Muscle layer of colon (tissue), 2 donors: ENCODE data around the gene ELL2.

Experiments
- H3K27ac ChIP-seq: one replicate; pipeline ENCODE4 v1.7.0; 2013; ENCODE audit warnings: low read depth, mild to moderate bottlenecking, low read length, moderate library complexity
- H3K27me3 ChIP-seq, 2 donors: one replicate each; pipeline ENCODE4 v1.7.0; 2013; ENCODE audit warnings: low read length in 2 of 2, mild to moderate bottlenecking in 2 of 2; ENCODE audit not compliant: insufficient read depth in 2 of 2, control insufficient read depth in 1 of 2
- H3K36me3 ChIP-seq: one replicate; pipeline ENCODE4 v1.7.0; 2013; ENCODE audit warnings: mild to moderate bottlenecking, low read length; ENCODE audit not compliant: insufficient read depth
- H3K4me1 ChIP-seq: one replicate; pipeline ENCODE4 v1.7.0; 2013; ENCODE audit warnings: mild to moderate bottlenecking, low read length; ENCODE audit not compliant: insufficient read depth
- H3K4me3 ChIP-seq, 2 donors: one replicate each; pipeline ENCODE4 v1.7.0; 2013; ENCODE audit warnings: low read length in 2 of 2, low read depth in 1 of 2, mild to moderate bottlenecking in 1 of 2, moderate library complexity in 1 of 2
- H3K9ac ChIP-seq: one replicate; pipeline ENCODE4 v1.7.0; 2013; ENCODE audit warnings: low read length
- H3K9me3 ChIP-seq: one replicate; pipeline ENCODE4 v1.7.0; 2013; ENCODE audit warnings: mild to moderate bottlenecking, low read length
- donor health status: abdominal sarcoma.
- donor health status: Adenocarcinoma of cecum.

The ELL2 gene

DNA sequence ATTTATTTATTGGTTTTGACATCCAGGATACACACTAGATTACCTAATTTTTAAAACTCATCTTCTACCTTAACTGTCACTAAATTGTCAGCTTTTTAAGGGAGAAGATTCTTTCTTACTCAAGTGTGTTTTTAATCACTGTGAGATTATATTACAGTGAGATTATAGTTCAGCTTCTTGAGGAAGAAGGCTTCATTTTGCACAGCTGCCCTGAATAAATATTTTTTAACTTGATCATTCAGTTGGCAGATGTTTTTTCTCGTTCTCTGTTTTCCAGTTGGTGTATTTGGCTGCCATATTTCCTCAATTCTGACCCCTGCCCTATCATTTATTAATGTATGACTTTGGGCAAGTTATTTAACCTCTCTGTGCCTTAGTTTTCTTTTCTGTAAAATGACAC lies 15.0 kb upstream of the ELL2 start:
- Histone ChIP-seq H3K27ac (no peak overlapping the region), H3K9ac (no peak overlapping the region), H3K36me3 (no peaks in the 10 kb centered on the region), H3K4me1 (no peaks in the 10 kb centered on the region), H3K9me3 (no peaks in the 10 kb centered on the region), H3K4me3 (no peak overlapping the region), H3K27me3 (no peaks in the 10 kb centered on the region)

DNA sequence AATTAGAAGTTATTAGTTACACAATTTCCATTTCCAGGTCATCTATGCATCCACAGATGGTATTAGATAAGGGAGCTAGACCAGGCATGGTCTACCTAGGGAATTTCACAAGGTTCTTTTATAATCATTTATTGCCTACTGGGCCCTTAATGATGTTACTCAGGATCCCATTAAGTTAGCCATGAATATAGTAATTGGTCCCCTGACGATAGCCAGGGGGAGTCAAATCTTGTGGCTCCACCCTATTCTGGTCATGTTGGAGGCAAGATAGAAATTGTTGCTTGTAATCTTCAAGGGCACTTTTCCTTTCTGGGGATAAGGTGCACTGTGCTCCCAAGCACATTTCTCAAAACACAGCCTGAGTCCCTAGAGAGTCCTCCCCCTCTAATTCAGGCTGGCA lies 14.1 kb upstream of the ELL2 start:
- Histone ChIP-seq H3K27me3 (no peaks in the 10 kb centered on the region), H3K9me3 (no peaks in the 10 kb centered on the region), H3K27ac (no peak overlapping the region), H3K36me3 (no peaks in the 10 kb centered on the region), H3K9ac (no peak overlapping the region), H3K4me1 (no peaks in the 10 kb centered on the region), H3K4me3 (no peak overlapping the region)

DNA sequence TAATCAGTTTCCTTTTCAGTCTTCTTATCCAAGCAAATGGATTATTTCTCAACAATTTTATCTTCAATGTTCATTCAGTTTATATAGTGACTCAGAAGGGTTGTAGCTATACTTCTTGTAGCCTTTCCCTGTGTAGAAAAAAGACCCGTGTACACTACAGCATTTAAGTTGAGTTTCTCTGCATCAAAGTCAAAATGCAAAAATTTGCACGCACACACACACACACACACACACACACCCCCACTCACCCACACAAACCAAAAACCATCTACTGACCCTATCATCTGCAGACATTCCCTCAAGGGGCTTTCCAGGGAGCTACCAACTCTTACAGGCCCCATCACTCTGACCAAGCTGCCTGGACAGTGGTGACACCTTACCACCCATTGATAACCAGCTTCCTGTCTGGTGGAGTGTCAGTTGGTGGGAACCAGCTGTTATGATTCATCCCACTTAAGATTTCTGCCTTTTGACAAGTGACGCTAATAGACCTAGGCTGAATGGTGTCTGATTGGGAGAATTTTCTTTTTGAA lies 12.2 kb upstream of the ELL2 start:
- Histone ChIP-seq H3K9me3 (no peaks in the 10 kb centered on the region), H3K27ac (no peak overlapping the region), H3K9ac (no peak overlapping the region), H3K27me3 (no peaks in the 10 kb centered on the region), H3K4me1 (no peaks in the 10 kb centered on the region), H3K36me3 (no peaks in the 10 kb centered on the region), H3K4me3 (no peak overlapping the region)

DNA sequence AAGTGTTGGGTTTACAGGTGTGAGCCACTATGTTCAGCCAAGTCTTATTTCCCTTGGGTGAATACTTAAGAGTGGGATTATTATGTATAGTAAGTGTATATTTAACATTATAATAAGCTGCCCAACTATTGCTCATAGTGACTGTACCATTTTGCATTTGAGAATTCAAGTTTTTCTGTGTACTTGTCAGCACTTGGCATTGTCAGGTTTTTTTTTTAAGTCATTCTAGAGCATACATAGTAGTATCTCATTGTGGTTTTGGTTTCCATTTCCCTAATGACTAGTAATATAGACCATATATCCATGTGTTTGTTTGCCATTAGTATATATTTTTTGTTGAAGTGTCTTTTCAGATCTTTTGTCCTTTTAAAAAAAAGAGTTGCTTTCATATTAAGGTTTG lies 10.5 kb upstream of the ELL2 start:
- H3K4me3 ChIP-seq = no peak overlapping the region
- H3K9ac ChIP-seq = no peak overlapping the region
- no peaks in the 10 kb centered on the region for H3K36me3 ChIP-seq
- H3K27ac ChIP-seq = no peak overlapping the region
- H3K4me1 ChIP-seq = no peaks in the 10 kb centered on the region
- H3K9me3 ChIP-seq = no peaks in the 10 kb centered on the region
- no peaks in the 10 kb centered on the region for H3K27me3 ChIP-seq

DNA sequence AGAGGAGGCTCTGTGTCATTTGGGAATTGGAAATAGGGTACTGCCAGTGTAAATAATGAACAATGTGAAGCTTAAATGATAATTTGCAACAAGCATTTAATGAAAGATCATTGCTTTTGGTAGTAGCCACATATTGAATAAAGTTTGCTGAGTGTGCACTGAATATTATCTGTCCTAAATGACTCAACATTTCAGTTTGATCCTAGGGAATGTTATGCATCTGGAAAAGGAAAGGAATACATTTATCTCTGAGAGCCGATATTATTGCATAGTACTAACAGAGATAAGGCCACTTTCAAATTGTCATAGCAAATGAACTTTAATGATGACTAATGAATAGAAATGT lies 8.7 kb upstream of the ELL2 start:
- Histone ChIP-seq H3K36me3 (no peaks in the 10 kb centered on the region), H3K4me1 (no peaks in the 10 kb centered on the region), H3K4me3 (no peak overlapping the region)

DNA sequence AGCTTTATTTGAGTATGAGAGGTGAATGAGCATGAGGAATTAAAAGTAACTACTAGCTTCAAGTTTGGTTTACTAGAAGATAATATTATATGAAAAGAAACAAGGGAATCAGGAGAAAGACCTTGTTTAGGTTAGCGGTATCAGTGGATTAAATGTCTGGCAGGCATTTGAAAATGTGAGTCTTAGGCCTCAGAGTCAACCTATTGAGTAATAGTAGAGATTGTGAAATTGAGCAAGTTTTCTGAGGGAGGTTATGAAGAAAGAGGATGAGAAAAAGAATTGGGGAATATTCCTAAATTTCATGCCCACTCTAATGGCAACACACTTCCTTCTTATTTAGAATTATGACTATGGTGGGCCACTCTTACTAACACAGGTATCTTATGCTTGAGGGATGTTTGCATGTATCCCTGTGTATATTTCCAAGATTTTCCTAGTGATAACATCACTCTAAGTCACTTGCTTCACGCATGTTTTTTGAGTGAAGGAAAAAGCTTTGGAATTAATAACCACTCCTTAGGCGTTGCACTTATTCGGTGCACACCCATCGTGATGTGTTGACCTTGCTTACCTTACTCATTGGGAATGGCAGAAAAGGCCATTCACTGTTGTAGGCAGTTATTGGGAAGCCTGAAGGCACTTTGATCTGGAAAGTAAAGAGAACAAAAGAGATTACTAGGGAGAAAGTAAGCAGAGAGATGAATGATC lies 8.2 kb upstream of the ELL2 start:
- H3K27ac ChIP-seq = no peak overlapping the region
- H3K4me3 ChIP-seq = no peak overlapping the region
- no peaks in the 10 kb centered on the region for H3K27me3 ChIP-seq
- H3K9me3 ChIP-seq = no peaks in the 10 kb centered on the region
- no peaks in the 10 kb centered on the region for H3K36me3 ChIP-seq
- H3K9ac ChIP-seq = no peak overlapping the region
- no peaks in the 10 kb centered on the region for H3K4me1 ChIP-seq

More for the DNA sequence above, 8.7 kb upstream of the ELL2 start:
- Histone ChIP-seq H3K9me3 (no peaks in the 10 kb centered on the region), H3K27ac (no peak overlapping the region), H3K27me3 (no peaks in the 10 kb centered on the region), H3K9ac (no peak overlapping the region)

DNA sequence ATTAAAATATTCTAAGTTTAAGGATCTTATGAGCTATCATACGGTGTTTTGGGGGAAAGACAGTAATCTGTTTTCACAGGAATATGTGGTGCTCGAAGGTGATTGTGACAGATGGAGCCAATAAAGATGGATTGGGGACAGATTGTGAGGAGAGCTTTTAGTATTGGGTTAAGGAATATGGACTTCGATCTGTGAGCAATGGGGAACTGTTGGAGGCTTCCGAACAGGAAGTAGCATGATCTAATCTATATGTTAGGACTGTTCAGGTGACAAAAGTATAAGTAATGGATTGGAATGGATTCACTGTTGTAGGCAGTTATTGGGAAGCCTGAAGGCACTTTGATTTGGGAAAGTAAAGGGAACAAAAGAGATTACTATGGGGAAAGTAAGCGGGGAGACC lies 7.4 kb upstream of the ELL2 start:
- H3K27ac ChIP-seq = no peak overlapping the region
- H3K27me3 ChIP-seq = no peaks in the 10 kb centered on the region
- H3K4me1 ChIP-seq = no peaks in the 10 kb centered on the region
- no peaks in the 10 kb centered on the region for H3K9me3 ChIP-seq
- H3K36me3 ChIP-seq = no peaks in the 10 kb centered on the region
- no peak overlapping the region for H3K4me3 ChIP-seq
- H3K9ac ChIP-seq = no peak overlapping the region

DNA sequence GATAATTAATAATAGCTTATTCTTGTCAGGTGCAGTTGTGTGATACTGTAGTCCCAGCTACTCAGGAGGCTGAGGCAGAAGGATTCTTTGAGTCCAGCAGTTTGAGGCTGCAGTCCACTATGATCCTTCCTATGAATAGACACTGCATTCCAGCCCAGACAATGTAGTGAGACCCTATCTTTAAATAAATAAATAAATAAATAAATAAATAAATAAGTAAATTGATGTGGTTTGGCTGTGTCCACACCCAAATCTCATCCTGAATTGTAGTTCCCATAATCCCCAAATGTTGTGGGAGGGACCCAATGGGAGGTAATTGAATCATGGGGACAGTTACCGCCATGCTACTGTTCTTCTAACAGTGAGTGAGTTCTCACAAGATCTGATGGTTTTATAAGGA lies 5.6 kb upstream of the ELL2 start:
- H3K9me3 ChIP-seq = no peaks in the 10 kb centered on the region
- H3K36me3 ChIP-seq = no peaks in the 10 kb centered on the region
- H3K27me3 ChIP-seq = no peaks in the 10 kb centered on the region
- no peak overlapping the region for H3K4me3 ChIP-seq
- no peak overlapping the region for H3K9ac ChIP-seq
- H3K27ac ChIP-seq = no peak overlapping the region
- H3K4me1 ChIP-seq = peaks cover 5% of the 10 kb centered on the region

DNA sequence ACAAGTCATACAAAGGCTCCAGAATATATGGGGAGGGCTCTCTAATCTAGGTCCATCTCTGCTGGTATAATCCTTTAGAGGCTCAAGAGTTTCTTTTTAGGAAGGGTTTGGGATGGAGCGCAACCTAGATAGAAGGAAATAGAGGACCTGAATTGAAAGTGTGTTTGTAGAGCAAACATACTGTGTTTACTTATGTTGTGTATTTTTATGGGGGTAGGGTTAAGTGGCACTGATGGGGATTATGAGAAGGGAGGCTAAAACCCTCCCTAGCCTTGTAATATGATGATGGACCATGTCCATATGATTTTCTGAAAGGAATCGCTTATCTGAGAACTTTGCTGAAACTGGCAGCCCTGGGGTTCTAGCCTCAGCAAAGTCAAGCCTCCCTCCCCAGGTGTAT lies 4.4 kb upstream of the ELL2 start:
- H3K4me3 ChIP-seq = no peak overlapping the region
- no peaks in the 10 kb centered on the region for H3K9me3 ChIP-seq
- H3K27ac ChIP-seq = no peak overlapping the region
- H3K9ac ChIP-seq = no peak overlapping the region
- no peaks in the 10 kb centered on the region for H3K27me3 ChIP-seq
- no peaks in the 10 kb centered on the region for H3K36me3 ChIP-seq
- H3K4me1 ChIP-seq = peaks cover 5% of the 10 kb centered on the region

DNA sequence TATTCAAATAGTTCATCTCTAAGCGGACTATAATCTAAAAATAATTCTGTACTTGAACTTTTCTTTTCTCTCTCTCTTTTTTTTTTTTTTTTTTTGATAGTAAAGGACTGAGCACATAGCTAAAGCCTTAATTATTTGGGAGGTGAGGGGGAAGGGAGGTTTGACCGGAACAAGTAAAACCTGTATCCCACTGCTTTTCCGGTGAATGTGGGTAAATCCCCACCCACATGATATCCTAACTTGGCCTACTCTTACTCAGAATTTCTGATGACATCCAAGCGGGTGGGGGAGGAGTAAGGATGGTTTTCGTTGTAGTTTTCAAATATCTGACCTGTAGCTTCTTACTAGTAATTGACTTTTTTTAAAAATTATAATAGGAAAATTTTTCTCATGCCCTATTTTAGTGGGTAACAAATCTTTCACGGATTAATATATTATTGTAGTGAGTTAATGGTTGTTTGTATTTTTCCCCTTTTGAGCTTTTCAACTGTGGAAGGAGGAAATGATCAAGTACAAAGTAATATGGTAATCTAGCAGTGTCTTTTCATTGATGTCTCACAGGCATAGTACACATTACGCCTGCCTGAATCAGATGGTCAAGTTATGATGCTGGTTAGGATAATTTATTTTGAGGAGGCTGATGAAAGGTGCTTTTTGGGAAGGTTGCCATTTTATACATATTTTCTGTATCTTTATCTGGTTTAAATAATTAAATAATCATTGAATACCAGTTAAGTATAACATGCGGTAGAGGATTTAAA lies 2.2 kb upstream of the ELL2 start:
- no peaks in the 10 kb centered on the region for H3K27me3 ChIP-seq
- no peak overlapping the region for H3K9ac ChIP-seq
- no peaks in the 10 kb centered on the region for H3K36me3 ChIP-seq
- no peak overlapping the region for H3K4me3 ChIP-seq
- no peaks in the 10 kb centered on the region for H3K9me3 ChIP-seq
- peaks cover 15% of the 10 kb centered on the region for H3K4me1 ChIP-seq
- no peak overlapping the region for H3K27ac ChIP-seq

DNA sequence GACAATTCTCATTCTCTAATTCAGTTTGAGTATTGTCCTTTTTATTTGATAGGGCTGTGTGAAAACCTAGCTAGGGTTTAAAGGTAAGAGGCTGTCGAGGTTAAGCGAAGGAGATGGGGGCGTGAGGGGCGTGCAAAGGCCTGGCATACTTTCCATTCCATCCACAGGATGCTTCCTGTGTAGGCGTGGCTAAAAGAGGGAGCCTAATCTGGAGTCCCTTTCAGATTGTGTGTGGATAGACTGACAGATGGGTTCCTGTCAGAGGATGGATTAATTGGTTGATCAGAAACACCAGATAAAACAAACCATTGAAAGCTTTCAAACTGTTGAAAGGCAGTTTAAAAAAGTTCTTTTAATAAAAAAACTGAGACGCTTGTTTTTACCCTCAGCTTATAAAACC lies 1.1 kb upstream of the ELL2 start:
- peak overlapping the region; percentile 56 for H3K27ac ChIP-seq
- no peak overlapping the region for H3K9ac ChIP-seq
- peaks cover 24% of the 10 kb centered on the region for H3K4me1 ChIP-seq
- no peaks in the 10 kb centered on the region for H3K9me3 ChIP-seq
- no peaks in the 10 kb centered on the region for H3K27me3 ChIP-seq
- H3K36me3 ChIP-seq = no peaks in the 10 kb centered on the region
- peak overlapping the region in 1 of 2 donors; percentile 96 for H3K4me3 ChIP-seq

DNA sequence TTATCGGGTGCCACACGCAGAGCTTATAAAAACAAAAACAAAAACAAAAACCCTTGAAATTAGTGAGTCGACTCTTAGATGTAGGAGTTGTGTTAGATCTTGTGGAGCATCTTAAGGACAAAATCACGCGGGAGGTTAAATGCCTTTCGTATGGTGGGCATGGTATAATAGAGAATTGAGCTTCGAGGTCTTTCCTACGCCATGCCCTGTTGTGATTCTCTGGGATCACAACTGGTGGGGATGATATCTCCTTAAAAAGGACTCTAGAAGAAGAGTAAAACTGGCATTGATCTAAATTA lies 773 bp upstream of the ELL2 start:
- Histone ChIP-seq H3K9me3 (no peaks in the 10 kb centered on the region), H3K9ac (no peak overlapping the region), H3K27ac (peak overlapping the region; percentile 56)

More for the DNA sequence above, 773 bp upstream of the ELL2 start:
- Histone ChIP-seq H3K4me1 (peaks cover 26% of the 10 kb centered on the region), H3K4me3 (peak overlapping the region; percentile 82 to 96), H3K27me3 (no peaks in the 10 kb centered on the region), H3K36me3 (no peaks in the 10 kb centered on the region)
